ENCODE data around the gene NEURL2.
"Not testable (repeated sequence)": the region's sequence is repeated elsewhere in the genome, so short reads cannot be mapped to it uniquely, and the experiment has no call there.

NEURL2 gene

DNA sequence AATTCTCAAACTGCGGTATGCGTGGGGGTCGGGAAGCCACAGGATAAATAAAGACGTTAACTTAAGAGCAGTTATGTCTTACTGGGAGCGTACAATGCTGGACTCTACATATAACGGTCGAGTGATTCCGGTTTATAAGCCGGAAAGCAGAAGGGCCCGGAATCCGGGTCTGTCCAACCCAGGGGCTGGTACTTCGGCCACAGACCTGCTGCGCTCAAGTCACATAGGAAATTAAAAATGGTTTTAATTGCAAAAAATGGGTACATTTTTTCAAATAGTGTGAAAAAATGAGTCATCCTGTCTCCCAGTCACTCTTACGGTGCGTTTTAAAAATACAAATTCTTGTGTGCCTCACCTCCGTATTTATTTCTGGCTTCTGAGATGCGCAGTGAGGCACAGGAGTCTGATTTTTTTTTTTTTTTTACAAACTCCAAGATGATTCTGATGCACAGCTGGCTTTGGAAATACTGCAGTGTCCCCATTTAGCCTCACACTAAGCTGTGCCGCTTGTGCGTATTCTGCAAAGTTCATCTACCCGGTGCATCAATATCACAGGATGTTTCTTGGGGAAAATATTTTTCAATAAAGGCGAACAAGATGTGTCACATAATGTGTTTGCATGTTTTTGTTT is 44.5 kb upstream of the NEURL2 start:
- Histone ChIP-seq H3K9me3 (no peaks in the 10 kb centered on the region), H3K4me1 (no peaks in the 10 kb centered on the region), H3K36me3 (peaks cover 26% of the 10 kb centered on the region), H3K27me3 (no peaks in the 10 kb centered on the region), H3K4me3 (ENCODE audit: low read depth, low read length) (peak overlapping the region; percentile 95)
- TF ChIP-seq, protein P1, sequence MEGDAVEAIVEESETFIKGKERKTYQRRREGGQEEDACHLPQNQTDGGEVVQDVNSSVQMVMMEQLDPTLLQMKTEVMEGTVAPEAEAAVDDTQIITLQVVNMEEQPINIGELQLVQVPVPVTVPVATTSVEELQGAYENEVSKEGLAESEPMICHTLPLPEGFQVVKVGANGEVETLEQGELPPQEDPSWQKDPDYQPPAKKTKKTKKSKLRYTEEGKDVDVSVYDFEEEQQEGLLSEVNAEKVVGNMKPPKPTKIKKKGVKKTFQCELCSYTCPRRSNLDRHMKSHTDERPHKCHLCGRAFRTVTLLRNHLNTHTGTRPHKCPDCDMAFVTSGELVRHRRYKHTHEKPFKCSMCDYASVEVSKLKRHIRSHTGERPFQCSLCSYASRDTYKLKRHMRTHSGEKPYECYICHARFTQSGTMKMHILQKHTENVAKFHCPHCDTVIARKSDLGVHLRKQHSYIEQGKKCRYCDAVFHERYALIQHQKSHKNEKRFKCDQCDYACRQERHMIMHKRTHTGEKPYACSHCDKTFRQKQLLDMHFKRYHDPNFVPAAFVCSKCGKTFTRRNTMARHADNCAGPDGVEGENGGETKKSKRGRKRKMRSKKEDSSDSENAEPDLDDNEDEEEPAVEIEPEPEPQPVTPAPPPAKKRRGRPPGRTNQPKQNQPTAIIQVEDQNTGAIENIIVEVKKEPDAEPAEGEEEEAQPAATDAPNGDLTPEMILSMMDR (IDR thresholded peaks at IDR 0.05; ENCODE audit: low read depth, low read length), result no peak
- no peak for DNase-seq

DNA sequence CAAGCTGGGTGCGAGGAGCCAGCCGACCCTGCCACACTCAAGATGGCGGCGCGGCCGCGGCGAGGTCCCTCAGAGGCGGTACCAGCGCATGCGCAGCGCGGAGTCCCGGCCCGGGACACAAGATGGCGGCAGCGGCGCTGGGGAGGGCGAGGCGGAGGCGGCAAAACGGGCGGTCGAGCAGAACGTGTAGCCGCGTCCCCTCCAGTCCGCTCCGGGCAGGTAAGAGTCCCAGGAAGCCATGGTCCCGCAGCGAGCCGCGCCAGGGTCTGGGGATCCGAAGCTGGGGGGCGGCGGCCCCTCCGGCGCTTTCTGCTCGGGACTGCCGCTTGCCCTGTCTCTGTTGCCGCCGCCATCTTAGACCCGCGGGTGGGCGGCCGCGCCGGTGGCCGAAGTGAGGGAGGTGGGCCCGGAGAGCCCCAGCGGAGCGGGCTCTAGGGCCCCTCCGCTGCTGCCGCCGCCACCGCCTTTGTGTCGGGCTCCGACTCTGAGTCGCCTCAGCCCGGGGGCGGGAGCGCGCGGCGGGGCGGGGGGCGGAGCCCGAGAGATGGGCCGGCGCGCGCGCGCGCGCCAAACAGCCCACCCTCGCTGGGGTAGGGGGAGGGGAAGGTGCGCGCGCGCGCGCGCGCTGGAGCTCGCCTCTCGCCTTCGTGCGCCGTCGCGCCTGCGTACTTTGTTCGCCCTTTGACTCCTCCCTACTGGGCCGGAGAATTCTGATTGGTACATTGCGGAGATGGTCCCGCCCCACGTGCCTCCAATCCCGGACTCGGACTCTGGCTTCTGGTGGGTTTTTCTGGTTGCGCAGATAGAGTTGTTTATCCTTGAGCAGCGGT is 43.8 kb upstream of the NEURL2 start, which contains the start of gene PCIF1:
Gene PCIF1 (plus strand): TSS at position 98 of the 830 bp plus-strand sequence. CDS start 4,317 bp downstream, outside the sequence.
- H3K4me3 ChIP-seq (ENCODE audit: low read depth, low read length), result peak within 1 kb of the TSS; percentile 95
- peak; percentile 98 for DNase-seq
- no peaks in the 10 kb centered on the region for H3K9me3 ChIP-seq
- H3K27me3 ChIP-seq, result no peaks in the 10 kb centered on the region
- TF ChIP-seq, protein P1 (IDR thresholded peaks at IDR 0.05; ENCODE audit: low read depth, low read length), result no peak
- peaks cover 19% of the 10 kb centered on the region for H3K36me3 ChIP-seq
- H3K4me1 ChIP-seq, result no peaks in the 10 kb centered on the region

DNA sequence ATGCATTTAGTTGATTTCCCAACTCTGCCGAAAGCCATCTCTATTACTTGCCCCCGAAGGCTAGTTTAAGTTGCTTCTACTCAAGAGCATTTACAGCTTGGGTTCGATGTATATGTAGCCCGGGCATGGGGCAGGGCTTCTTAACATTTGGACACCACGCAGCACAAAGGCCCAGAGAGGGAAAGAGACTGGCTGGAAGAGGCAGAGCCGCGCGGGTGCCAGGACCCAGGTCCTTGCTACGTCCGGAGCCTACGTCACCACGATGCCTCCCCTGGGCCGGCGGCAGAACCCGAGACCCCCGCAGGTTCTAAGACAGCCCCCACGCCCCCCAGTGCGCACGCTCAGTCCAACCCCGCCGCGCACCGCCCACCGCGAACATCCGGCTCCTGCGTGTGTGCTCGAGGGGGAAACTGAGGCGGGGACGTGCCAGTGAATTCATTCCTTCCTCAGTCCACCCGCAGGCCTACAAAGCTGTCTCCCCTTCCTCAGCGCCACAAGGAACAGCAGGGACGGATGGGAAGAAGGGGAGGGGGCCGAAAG is 43.1 kb upstream of the NEURL2 start:
- peak overlapping the region; percentile 94 for H3K4me3 ChIP-seq (ENCODE audit: low read depth, low read length)
- no peaks in the 10 kb centered on the region for H3K27me3 ChIP-seq
- H3K4me1 ChIP-seq, result no peaks in the 10 kb centered on the region
- H3K36me3 ChIP-seq, result peaks cover 14% of the 10 kb centered on the region
- peak; percentile 82 for DNase-seq
- TF ChIP-seq, protein P1 (IDR thresholded peaks at IDR 0.05; ENCODE audit: low read depth, low read length), result no peak
- H3K9me3 ChIP-seq, result no peaks in the 10 kb centered on the region

DNA sequence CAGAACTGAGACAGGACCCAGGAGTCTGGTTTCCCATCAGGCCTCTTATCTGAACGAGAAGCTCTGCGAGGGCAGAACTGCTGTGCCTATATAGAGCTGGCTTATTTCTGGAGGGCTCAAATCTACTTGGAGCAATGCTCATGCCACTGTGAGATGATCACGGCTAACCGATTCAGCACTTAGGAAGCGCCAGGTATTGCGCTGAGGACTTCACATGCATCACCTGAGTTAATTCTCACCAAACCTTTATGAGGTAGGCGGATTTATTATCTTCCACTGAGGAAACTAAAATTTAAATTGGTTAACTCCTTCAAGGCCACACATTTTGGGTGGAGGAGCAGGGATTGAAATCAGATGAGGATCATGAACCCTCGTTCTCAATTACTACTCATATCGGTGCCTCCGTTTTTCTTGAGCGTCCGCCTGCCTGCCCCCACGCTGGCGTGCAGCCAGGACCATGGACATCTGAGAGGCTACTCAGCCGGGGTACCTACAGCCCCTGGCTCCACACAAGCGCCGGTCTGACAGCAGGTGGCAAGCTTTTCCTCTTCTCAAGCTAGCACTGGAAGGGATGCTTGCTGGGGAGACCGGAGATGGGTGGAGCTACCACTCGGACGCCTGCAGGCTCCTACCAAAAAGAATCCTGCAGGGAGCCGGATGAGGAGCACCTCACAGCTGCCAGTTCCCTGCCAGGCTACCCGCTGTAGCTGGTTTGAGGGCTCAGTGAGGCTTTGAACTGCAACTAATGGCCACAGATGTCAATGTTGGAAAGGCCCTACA is 42.4 kb upstream of the NEURL2 start:
- Histone ChIP-seq H3K36me3 (peaks cover 11% of the 10 kb centered on the region), H3K4me1 (no peaks in the 10 kb centered on the region), H3K4me3 (ENCODE audit: low read depth, low read length) (peak overlapping the region; percentile 94), H3K9me3 (no peaks in the 10 kb centered on the region), H3K27me3 (no peaks in the 10 kb centered on the region)
- TF ChIP-seq, protein P1 (IDR thresholded peaks at IDR 0.05; ENCODE audit: low read depth, low read length), result peak; percentile 51
- peak; percentile 86 for DNase-seq

DNA sequence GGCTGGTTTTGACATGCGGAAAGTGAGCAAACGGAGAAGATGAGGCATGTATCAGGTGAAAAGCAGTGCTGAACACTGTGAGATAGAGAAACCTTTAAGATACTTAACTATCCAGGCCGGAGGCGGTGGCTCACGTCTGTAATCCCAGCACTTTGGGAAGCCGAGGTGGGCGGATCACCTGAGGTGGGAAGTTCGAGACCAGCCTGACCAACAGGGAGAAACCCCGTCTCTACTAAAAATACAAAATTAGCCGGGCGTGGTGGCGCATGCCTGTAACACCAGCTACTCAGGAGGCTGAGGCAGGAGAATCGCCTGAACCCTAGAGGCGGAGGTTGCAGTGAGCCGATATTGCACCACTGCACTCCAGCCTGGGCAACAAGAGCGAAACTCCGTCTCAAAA is 40.7 kb upstream of the NEURL2 start:
- H3K4me1 ChIP-seq; H3K27me3 ChIP-seq; DNase-seq; H3K9me3 ChIP-seq; H3K36me3 ChIP-seq; H3K4me3 ChIP-seq (ENCODE audit: low read depth, low read length): not testable (repeated sequence)

All from BE2C (cell line).